Measurements from ENCODE around the gene SUPV3L1. TPM values are rescaled to one million over a fixed set of nuclear protein-coding genes. Genes with fewer than 3 reads are reported as not detected.

The SUPV3L1 gene
- total and polyA plus RNA-seq, 10 of the 15 experiments (the other 5 are each of a cell fraction or from before 2014, with no cell fraction given) = 18.4 to 57.8 (median 44.2) TPM

DNA sequence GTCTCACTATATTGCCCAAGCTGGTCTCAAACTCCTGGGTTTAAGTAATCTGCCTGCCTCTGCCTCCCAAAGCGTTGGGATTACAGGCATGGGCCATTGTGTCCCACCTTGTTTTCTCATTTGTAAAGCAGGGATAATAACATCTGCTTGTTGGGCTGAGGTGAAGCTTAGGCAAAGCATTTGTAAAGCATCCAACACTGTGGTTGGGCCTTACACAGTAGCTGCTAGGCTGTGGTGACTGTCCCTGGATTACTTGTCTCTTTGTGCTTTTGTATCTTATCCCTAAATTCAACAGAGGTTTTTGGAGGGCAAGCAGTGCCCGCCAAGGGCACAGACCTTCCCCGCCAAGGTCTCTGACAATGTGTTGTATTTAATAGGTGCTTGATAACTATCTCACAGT, 54.4 kb downstream of the SUPV3L1 start:
- Histone ChIP-seq H3K4me3 (no peak overlapping the region), H4K20me1 (ENCODE audit: control insufficient read depth, insufficient read depth) (no peaks in the 10 kb centered on the region), H2AFZ (ENCODE audit: control insufficient read depth, low read depth, low read length) (no peak overlapping the region), H3K4me1 (ENCODE audit: control insufficient read depth, insufficient read depth, low read length) (peaks cover 6% of the 10 kb centered on the region), H3K9me3 (replicated peaks; ENCODE audit: control insufficient read depth, insufficient read depth, low read length) (no peaks in the 10 kb centered on the region), H3K4me2 (ENCODE audit: control insufficient read depth, insufficient read depth) (no peak overlapping the region), H3K27ac (ENCODE audit: control insufficient read depth, insufficient read depth) (no peak overlapping the region), H3K27me3 (replicated peaks in 1 of 2; ENCODE audit: control insufficient read depth in 2 of 2, insufficient read depth in 2 of 2, low read length in 1 of 2) (no peaks in the 10 kb centered on the region), H3K79me2 (ENCODE audit: control insufficient read depth, insufficient read depth, low read length) (no peaks in the 10 kb centered on the region), H3K36me3 (ENCODE audit: control insufficient read depth in 2 of 2, insufficient read depth in 2 of 2, low read length in 1 of 2) (no peaks in the 10 kb centered on the region), H3K9ac (ENCODE audit: control insufficient read depth, insufficient read depth, low read length) (no peak overlapping the region)
- TF ChIP-seq HCFC1 (IDR thresholded peaks at IDR 0.05; ENCODE audit: low read length) (no peak), JUND (IDR thresholded peaks at IDR 0.05; ENCODE audit: low read depth, low read length) (no peak), TARDBP (IDR thresholded peaks at IDR 0.05; ENCODE audit: borderline replicate concordance) (no peak), NR2C2 (IDR thresholded peaks at IDR 0.05; ENCODE audit: borderline replicate concordance, control insufficient read depth, insufficient read length, low read depth) (no peak), ZNF384 (IDR thresholded peaks at IDR 0.05; ENCODE audit: borderline replicate concordance, low read depth, low read length) (no peak), ZSCAN29 (IDR thresholded peaks at IDR 0.05) (no peak), DPF2 (IDR thresholded peaks at IDR 0.05) (no peak), JUNB (IDR thresholded peaks at IDR 0.05) (no peak), TCF3 (IDR thresholded peaks at IDR 0.05; ENCODE audit: borderline replicate concordance, insufficient read depth, low read depth, low read length) (no peak), PAX8 (IDR thresholded peaks at IDR 0.05) (no peak), CHD4 (IDR thresholded peaks at IDR 0.05) (no peak), POLR2A (IDR thresholded peaks at IDR 0.05; ENCODE audit: low read depth, low read length) (no peak)
- TF ChIP-seq, protein P1, sequence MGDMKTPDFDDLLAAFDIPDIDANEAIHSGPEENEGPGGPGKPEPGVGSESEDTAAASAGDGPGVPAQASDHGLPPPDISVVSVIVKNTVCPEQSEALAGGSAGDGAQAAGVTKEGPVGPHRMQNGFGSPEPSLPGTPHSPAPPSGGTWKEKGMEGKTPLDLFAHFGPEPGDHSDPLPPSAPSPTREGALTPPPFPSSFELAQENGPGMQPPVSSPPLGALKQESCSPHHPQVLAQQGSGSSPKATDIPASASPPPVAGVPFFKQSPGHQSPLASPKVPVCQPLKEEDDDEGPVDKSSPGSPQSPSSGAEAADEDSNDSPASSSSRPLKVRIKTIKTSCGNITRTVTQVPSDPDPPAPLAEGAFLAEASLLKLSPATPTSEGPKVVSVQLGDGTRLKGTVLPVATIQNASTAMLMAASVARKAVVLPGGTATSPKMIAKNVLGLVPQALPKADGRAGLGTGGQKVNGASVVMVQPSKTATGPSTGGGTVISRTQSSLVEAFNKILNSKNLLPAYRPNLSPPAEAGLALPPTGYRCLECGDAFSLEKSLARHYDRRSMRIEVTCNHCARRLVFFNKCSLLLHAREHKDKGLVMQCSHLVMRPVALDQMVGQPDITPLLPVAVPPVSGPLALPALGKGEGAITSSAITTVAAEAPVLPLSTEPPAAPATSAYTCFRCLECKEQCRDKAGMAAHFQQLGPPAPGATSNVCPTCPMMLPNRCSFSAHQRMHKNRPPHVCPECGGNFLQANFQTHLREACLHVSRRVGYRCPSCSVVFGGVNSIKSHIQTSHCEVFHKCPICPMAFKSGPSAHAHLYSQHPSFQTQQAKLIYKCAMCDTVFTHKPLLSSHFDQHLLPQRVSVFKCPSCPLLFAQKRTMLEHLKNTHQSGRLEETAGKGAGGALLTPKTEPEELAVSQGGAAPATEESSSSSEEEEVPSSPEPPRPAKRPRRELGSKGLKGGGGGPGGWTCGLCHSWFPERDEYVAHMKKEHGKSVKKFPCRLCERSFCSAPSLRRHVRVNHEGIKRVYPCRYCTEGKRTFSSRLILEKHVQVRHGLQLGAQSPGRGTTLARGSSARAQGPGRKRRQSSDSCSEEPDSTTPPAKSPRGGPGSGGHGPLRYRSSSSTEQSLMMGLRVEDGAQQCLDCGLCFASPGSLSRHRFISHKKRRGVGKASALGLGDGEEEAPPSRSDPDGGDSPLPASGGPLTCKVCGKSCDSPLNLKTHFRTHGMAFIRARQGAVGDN (IDR thresholded peaks at IDR 0.05) = no peak
- TF ChIP-seq, protein P2, sequence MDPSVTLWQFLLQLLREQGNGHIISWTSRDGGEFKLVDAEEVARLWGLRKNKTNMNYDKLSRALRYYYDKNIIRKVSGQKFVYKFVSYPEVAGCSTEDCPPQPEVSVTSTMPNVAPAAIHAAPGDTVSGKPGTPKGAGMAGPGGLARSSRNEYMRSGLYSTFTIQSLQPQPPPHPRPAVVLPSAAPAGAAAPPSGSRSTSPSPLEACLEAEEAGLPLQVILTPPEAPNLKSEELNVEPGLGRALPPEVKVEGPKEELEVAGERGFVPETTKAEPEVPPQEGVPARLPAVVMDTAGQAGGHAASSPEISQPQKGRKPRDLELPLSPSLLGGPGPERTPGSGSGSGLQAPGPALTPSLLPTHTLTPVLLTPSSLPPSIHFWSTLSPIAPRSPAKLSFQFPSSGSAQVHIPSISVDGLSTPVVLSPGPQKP (IDR thresholded peaks at IDR 0.05; ENCODE audit: low read depth, low read length) = no peak
- TF ChIP-seq, protein P3, sequence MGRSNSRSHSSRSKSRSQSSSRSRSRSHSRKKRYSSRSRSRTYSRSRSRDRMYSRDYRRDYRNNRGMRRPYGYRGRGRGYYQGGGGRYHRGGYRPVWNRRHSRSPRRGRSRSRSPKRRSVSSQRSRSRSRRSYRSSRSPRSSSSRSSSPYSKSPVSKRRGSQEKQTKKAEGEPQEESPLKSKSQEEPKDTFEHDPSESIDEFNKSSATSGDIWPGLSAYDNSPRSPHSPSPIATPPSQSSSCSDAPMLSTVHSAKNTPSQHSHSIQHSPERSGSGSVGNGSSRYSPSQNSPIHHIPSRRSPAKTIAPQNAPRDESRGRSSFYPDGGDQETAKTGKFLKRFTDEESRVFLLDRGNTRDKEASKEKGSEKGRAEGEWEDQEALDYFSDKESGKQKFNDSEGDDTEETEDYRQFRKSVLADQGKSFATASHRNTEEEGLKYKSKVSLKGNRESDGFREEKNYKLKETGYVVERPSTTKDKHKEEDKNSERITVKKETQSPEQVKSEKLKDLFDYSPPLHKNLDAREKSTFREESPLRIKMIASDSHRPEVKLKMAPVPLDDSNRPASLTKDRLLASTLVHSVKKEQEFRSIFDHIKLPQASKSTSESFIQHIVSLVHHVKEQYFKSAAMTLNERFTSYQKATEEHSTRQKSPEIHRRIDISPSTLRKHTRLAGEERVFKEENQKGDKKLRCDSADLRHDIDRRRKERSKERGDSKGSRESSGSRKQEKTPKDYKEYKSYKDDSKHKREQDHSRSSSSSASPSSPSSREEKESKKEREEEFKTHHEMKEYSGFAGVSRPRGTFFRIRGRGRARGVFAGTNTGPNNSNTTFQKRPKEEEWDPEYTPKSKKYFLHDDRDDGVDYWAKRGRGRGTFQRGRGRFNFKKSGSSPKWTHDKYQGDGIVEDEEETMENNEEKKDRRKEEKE (IDR thresholded peaks at IDR 0.05) = no peak
- ChIA-PET POLR2A (no interaction called here), RAD21 (ENCODE audit: unreplicated experiment) (no interaction called here), CTCF (interaction anchor here (0.9 to 7.5 kb wide), 3 partner anchors 149 to 230 kb away, joined by 4 to 126 read pairs (median 4); no protein-coding TSS in a partner anchor), SMC1A (ENCODE audit: uncharacterized antibody, unreplicated experiment) (interaction anchor here (1.2 to 5.9 kb wide), 3 partner anchors 12 to 229 kb away, joined by 3 to 63 read pairs (median 13); no protein-coding TSS in a partner anchor)
- FAIRE-seq (no peak), DNase-seq (ENCODE audit: low read depth, low spot score) (no peak), ATAC-seq (no peak)
- no TSS peak for BruUV-seq (replicated peaks)
- in situ Hi-C loops (cut with MboI) (loop anchor here (5.0 kb wide), 2 partner anchors 168 to 273 kb away; no protein-coding TSS in a partner anchor), intact Hi-C loops (cut with micrococcal nuclease; ENCODE audit: unreplicated experiment) (no loop called here)
- 54% methylated on average over 3 of the region's 3 CpGs for WGBS (ENCODE audit: insufficient coverage, insufficient replicate concordance, low lambda C conversion rate, missing lambda C conversion rate)

All from GM12878 (cell line).